ENCODE results near the gene UQCR11. TPM values are rescaled to one million over a fixed set of nuclear protein-coding genes. Genes with fewer than 3 reads are reported as not detected.

Gene UQCR11
- total RNA-seq, 1 donor from 2014 or later, result 149 TPM

- TF ChIP-seq CTCF (conservative IDR thresholded peaks at IDR 0.05), result no peak
- DNase-seq (ENCODE audit: low read depth, low spot score), result no peak
- H3K4me1 Mint-ChIP-seq, result peaks cover 4% of the 10 kb centered on the region
- no peaks in the 10 kb centered on the region for H3K9me3 Mint-ChIP-seq
- H3K27ac Mint-ChIP-seq (ENCODE audit: unreplicated experiment), result no peak overlapping the region
- H3K4me3 Mint-ChIP-seq, result no peak overlapping the region
- H3K27me3 Mint-ChIP-seq (ENCODE audit: low read depth), result peaks cover 8% of the 10 kb centered on the region
- H3K36me3 Mint-ChIP-seq (ENCODE audit: low read depth), result peaks cover 6% of the 10 kb centered on the region
Measured at GRCh38 chr19:1553415-1553814, 51.8 kb downstream of the UQCR11 start.

GRCh38 chr19:1551068-1552040 is 53.9 kb downstream of the UQCR11 start:
- Mint-ChIP-seq H3K4me3 (peak overlapping the region; percentile 39), H3K4me1 (no peaks in the 10 kb centered on the region), H3K27ac (ENCODE audit: unreplicated experiment) (no peak overlapping the region), H3K9me3 (no peaks in the 10 kb centered on the region), H3K36me3 (ENCODE audit: low read depth) (peaks cover 4% of the 10 kb centered on the region), H3K27me3 (ENCODE audit: low read depth) (peaks cover 10% of the 10 kb centered on the region)
- no peak for TF ChIP-seq CTCF (conservative IDR thresholded peaks at IDR 0.05)
- DNase-seq (ENCODE audit: low read depth, low spot score), result no peak

GRCh38 chr19:1549332-1549945 is 55.8 kb downstream of the UQCR11 start:
- H3K27ac Mint-ChIP-seq (ENCODE audit: unreplicated experiment), result no peak overlapping the region
- H3K4me1 Mint-ChIP-seq, result no peaks in the 10 kb centered on the region
- H3K27me3 Mint-ChIP-seq (ENCODE audit: low read depth), result peaks cover 20% of the 10 kb centered on the region
- no peak for DNase-seq (ENCODE audit: low read depth, low spot score)
- H3K36me3 Mint-ChIP-seq (ENCODE audit: low read depth), result peaks cover 4% of the 10 kb centered on the region
- H3K4me3 Mint-ChIP-seq, result no peak overlapping the region
- H3K9me3 Mint-ChIP-seq, result no peaks in the 10 kb centered on the region
- TF ChIP-seq CTCF (conservative IDR thresholded peaks at IDR 0.05), result no peak

Other genes with a start within 250 kb of the UQCR11 start
- 89.7 and 90.6 TPM in 2 replicates for gene NDUFS7, start 221.6 kb downstream of the UQCR11 start, total RNA-seq
- gene GAMT, start 203.9 kb downstream of the UQCR11 start, total RNA-seq, result 42.6 and 45.6 TPM in 2 replicates
- gene DAZAP1, start 197.9 kb downstream of the UQCR11 start, total RNA-seq, result 146 and 157 TPM in 2 replicates
- 1,578 and 1,580 TPM in 2 replicates for gene RPS15, start 167.1 kb downstream of the UQCR11 start, total RNA-seq
- 39.2 and 43.0 TPM in 2 replicates for gene APC2, start 155.3 kb downstream of the UQCR11 start, total RNA-seq
- gene C19orf25, start 126.2 kb downstream of the UQCR11 start, total RNA-seq, result 34.5 and 41.5 TPM in 2 replicates
- gene PCSK4, start 115.1 kb downstream of the UQCR11 start, total RNA-seq, result 10.4 and 11.7 TPM in 2 replicates
- 8.2 and 8.7 TPM in 2 replicates for gene REEP6, start 114.3 kb downstream of the UQCR11 start, total RNA-seq
- gene ADAMTSL5, start 92.4 kb downstream of the UQCR11 start, total RNA-seq, result not detected in 2 replicates
- gene PLK5, start 81.4 kb downstream of the UQCR11 start, total RNA-seq, result not detected in 2 replicates
- gene MEX3D, start 37.1 kb downstream of the UQCR11 start, total RNA-seq, result 102 and 103 TPM in 2 replicates
- 157 and 168 TPM in 2 replicates for gene MBD3, start 12.6 kb downstream of the UQCR11 start, total RNA-seq
- gene TCF3, start 47.2 kb upstream of the UQCR11 start, total RNA-seq, result 348 and 354 TPM in 2 replicates
- gene ONECUT3, start 148.0 kb upstream of the UQCR11 start, total RNA-seq, result 0.93 and 1.0 TPM in 2 replicates
- 1.1 and 1.5 TPM in 2 replicates for gene ATP8B3, start 206.8 kb upstream of the UQCR11 start, total RNA-seq
- gene REXO1, start 243.0 kb upstream of the UQCR11 start, total RNA-seq, result 40.8 and 45.3 TPM in 2 replicates

Measured in neural crest cell (in vitro differentiated cells).